B cell (primary cell): ENCODE data around the gene TET2. TPM values are rescaled to one million over a fixed set of nuclear protein-coding genes. Genes with fewer than 3 reads are reported as not detected.

Source experiments
- ATAC-seq: fragments of 200-7000 bp; cut with Tn5 transposase; one replicate; pipeline ENCODE4 v1.10.0; 2021; ENCODE audit warnings: low read depth, mild to moderate bottlenecking, moderate number of reproducible peaks, moderate library complexity
- CTCF ChIA-PET: fragments of 350-600 bp; sonication (Branson Sonifier 250); formaldehyde crosslinking; loops from one replicate; lab custom pipeline; 2021; ENCODE audit warnings: antibody characterized with exemption, inconsistent platforms; lab: Charles Lee
- POLR2A ChIA-PET: fragments of 350-600 bp; sonication (Branson Sonifier 250); formaldehyde crosslinking; loops from one replicate; lab custom pipeline; 2021; ENCODE audit warnings: antibody characterized with exemption; lab: Charles Lee
- DNase-seq: peaks from one replicate; pipeline ENCODE4 v3.0.0; 2013
- H2AFZ ChIP-seq: 2 replicates; pipeline ENCODE4 v1.6.1; 2012; ENCODE audit warnings: mild to moderate bottlenecking, low read depth, low read length; ENCODE audit not compliant: insufficient read depth, poor library complexity, severe bottlenecking
- H3K27ac ChIP-seq, 2 donors: 1 replicate in 1 of 2; 2 replicates in 1 of 2; pipeline ENCODE4 v1.5.1; 2012 to 2013; ENCODE audit warnings: low read length in 2 of 2, mild to moderate bottlenecking in 2 of 2, moderate library complexity in 1 of 2
- H3K27me3 ChIP-seq, 4 experiments: fragments of 200-600 bp in 1 of 4; sonication (generic) in 1 of 4; replicated peaks in 1 of 4; 1 replicate in 2 of 4; 2 replicates in 2 of 4; pipeline versions ENCODE4 v1.6.1 to v1.7.0; 2013 to 2016; ENCODE audit warnings: low read length in 3 of 4, mild to moderate bottlenecking in 2 of 4, mixed read lengths in 1 of 4, moderate library complexity in 1 of 4; ENCODE audit not compliant: insufficient read depth in 4 of 4, control insufficient read depth in 3 of 4; ENCODE audit errors: control extremely low read depth in 1 of 4
- H3K36me3 ChIP-seq, 2 experiments: replicated peaks in 1 of 2; 1 replicate in 1 of 2; 2 replicates in 1 of 2; pipeline versions ENCODE4 v1.6.1 to v1.7.1; 2013; ENCODE audit warnings: low read length in 1 of 2; ENCODE audit not compliant: insufficient read depth in 2 of 2, control insufficient read depth in 1 of 2; ENCODE audit errors: control extremely low read depth in 1 of 2, extremely low read depth in 1 of 2
- H3K4me1 ChIP-seq, 2 donors: fragments of 200-600 bp in 1 of 2; sonication (generic) in 1 of 2; 1 replicate in 1 of 2; 2 replicates in 1 of 2; pipeline versions ENCODE4 v1.5.1 to v1.6.1; 2013 to 2017; ENCODE audit warnings: low read length in 2 of 2; ENCODE audit not compliant: control insufficient read depth in 2 of 2, insufficient read depth in 2 of 2
- H3K4me2 ChIP-seq: replicated peaks from 2 replicates; pipeline ENCODE3; 2012; ENCODE audit warnings: mild to moderate bottlenecking, low read depth, low read length; ENCODE audit not compliant: poor library complexity, severe bottlenecking
- H3K4me3 ChIP-seq, 5 experiments: fragments of 200-600 bp in 1 of 5; sonication (generic) in 1 of 5; 1 replicate in 3 of 5; 2 replicates in 2 of 5; pipeline versions ENCODE4 v1.5.1 to v1.7.0; 2011 to 2016; ENCODE audit warnings: low read length in 4 of 5, mild to moderate bottlenecking in 4 of 5, low read depth in 2 of 5, control low read depth in 1 of 5, moderate library complexity in 1 of 5; ENCODE audit not compliant: insufficient read depth in 1 of 5; ENCODE audit errors: control extremely low read depth in 1 of 5, extremely low read depth in 1 of 5
- H3K79me2 ChIP-seq: fragments of 200-600 bp; sonication (generic); one replicate; pipeline ENCODE4 v1.6.0; 2016; ENCODE audit warnings: low read length; ENCODE audit not compliant: control insufficient read depth, insufficient read depth
- H3K9ac ChIP-seq: fragments of 200-600 bp; sonication (generic); 2 replicates; pipeline ENCODE4 v1.6.1; 2017; ENCODE audit warnings: mild to moderate bottlenecking, low read length, moderate library complexity
- H3K9me3 ChIP-seq, 3 donors: one replicate each; pipeline versions ENCODE4 v1.6.1 to v1.7.1; 2013; ENCODE audit warnings: low read length in 2 of 3; ENCODE audit not compliant: control insufficient read depth in 2 of 3, insufficient read depth in 1 of 3; ENCODE audit errors: control extremely low read depth in 1 of 3
- H4K20me1 ChIP-seq: 2 replicates; pipeline ENCODE4 v1.6.0; 2012; ENCODE audit warnings: mild to moderate bottlenecking, low read length; ENCODE audit not compliant: insufficient read depth, control insufficient read depth, poor library complexity, severe bottlenecking
- H3K27ac Mint-ChIP-seq: one replicate; pipeline ENCODE4 v1.8.0; 2021; ENCODE audit warnings: mixed read lengths
- H3K27me3 Mint-ChIP-seq: one replicate; pipeline ENCODE4 v1.8.0; 2021; ENCODE audit warnings: mixed read lengths
- H3K4me1 Mint-ChIP-seq: one replicate; pipeline ENCODE4 v1.8.0; 2021; ENCODE audit warnings: mixed read lengths
- H3K4me3 Mint-ChIP-seq: one replicate; pipeline ENCODE4 v1.8.0; 2021; ENCODE audit warnings: mixed read lengths
- H3K9me3 Mint-ChIP-seq: one replicate; pipeline ENCODE4 v1.8.0; 2022; ENCODE audit warnings: mixed read lengths; ENCODE audit not compliant: insufficient read depth
- CTCF ChIP-seq: fragments of 200-600 bp; IDR thresholded peaks from one replicate; pipeline ENCODE4 v1.8.0; 2022; ENCODE audit warnings: antibody characterized with exemption, mild to moderate bottlenecking
- EZH2 ChIP-seq: IDR thresholded peaks from 2 replicates; pipeline ENCODE4 v1.6.1; 2012; ENCODE audit warnings: borderline replicate concordance, low read depth, mild to moderate bottlenecking, moderate library complexity, low read length; ENCODE audit not compliant: insufficient read depth, poor library complexity, severe bottlenecking
- WGBS: methylation state at CpG from one replicate; pipeline ENCODE4 v1.1.5; 2013; ENCODE audit warnings: missing lambda C conversion rate; ENCODE audit not compliant: insufficient coverage; 5-methylcytosine and 5-hydroxymethylcytosine counted together
- intact Hi-C: fragments of 100-400 bp; cut with micrococcal nuclease; formaldehyde crosslinking; loops from one replicate; pipeline ENCODE4 v1.10.0; 2022
- polyA plus RNA-seq: library from polyadenylated mRNA; depleted of rRNA; stranded (reverse); fragments of >200 nt; gene quantifications from 2 replicates; pipeline ENCODE4 v1.2.3, GENCODE V29; 2012
- total RNA-seq, 2 donors: library from RNA; stranded (reverse); fragments of 120-200 nt in 1 of 2; gene quantifications; 1 replicate in 1 of 2; 2 replicates in 1 of 2; pipeline versions ENCODE4 v1.2.3 to v1.2.4, GENCODE V29; 2013 to 2022

TET2 gene
- total and polyA plus RNA-seq, 2 donors (not counting 1 experiment from before 2014, with no cell fraction given) = 7.1 to 56.8 TPM

DNA sequence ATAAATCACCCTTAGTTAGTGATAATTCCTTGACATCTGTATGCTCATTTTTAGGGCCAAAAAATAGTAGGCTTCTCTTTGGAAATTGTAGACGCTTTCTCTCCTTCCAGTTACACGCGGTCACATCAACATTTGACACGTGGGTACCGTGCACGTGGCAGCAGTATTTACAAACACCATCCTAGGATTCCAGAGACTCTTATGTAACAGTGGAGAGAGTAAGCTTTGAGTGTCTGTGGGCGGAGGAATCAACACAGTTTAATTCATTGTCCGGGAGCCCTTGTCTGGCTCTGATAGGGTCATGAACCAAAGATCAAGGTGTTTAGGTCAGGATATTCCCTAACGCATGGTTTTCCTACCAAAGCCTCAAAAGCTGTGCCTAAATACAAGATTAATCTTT is 12.2 kb downstream of the TET2 start:
- H3K9ac ChIP-seq = no peak overlapping the region
- 96% methylated on average over 3 of the region's 9 CpGs for WGBS
- H3K27me3 Mint-ChIP-seq = no peaks in the 10 kb centered on the region
- POLR2A ChIA-PET = no interaction called here
- H2AFZ ChIP-seq = no peak overlapping the region
- H4K20me1 ChIP-seq = peaks cover 42% of the 10 kb centered on the region
- H3K4me3 Mint-ChIP-seq = no peak overlapping the region
- no peak for ATAC-seq
- no peaks in the 10 kb centered on the region for H3K9me3 ChIP-seq
- CTCF ChIA-PET = no interaction called here
- no peak overlapping the region for H3K27ac Mint-ChIP-seq
- peaks cover 34% of the 10 kb centered on the region for H3K4me1 Mint-ChIP-seq
- peaks cover 91% of the 10 kb centered on the region for H3K79me2 ChIP-seq
- H3K27me3 ChIP-seq = no peaks in the 10 kb centered on the region
- intact Hi-C loops = no loop called here
- H3K27ac ChIP-seq = no peak overlapping the region
- H3K4me3 ChIP-seq = no peak overlapping the region
- H3K4me2 ChIP-seq = no peak overlapping the region
- H3K9me3 Mint-ChIP-seq = no peaks in the 10 kb centered on the region
- peaks cover 0 to under 1% of the 10 kb centered on the region in 2 experiments for H3K36me3 ChIP-seq
- H3K4me1 ChIP-seq = no peaks in the 10 kb centered on the region
- TF ChIP-seq CTCF (no peak), EZH2 (no peak)
- no peak for DNase-seq

- H3K9ac ChIP-seq = no peak overlapping the region
- H3K9me3 ChIP-seq = peaks cover 0 to 1% (median 0%) of the 10 kb centered on the region in 3 donors
- Mint-ChIP-seq H3K9me3 (no peaks in the 10 kb centered on the region), H3K4me3 (no peak overlapping the region), H3K27me3 (no peaks in the 10 kb centered on the region), H3K27ac (no peak overlapping the region), H3K4me1 (peaks cover 33% of the 10 kb centered on the region)
- peaks cover 26% of the 10 kb centered on the region for H4K20me1 ChIP-seq
- WGBS = 100% methylated on average over 1 of the region's 1 CpG
- peaks cover 74% of the 10 kb centered on the region for H3K79me2 ChIP-seq
- DNase-seq = no peak
- intact Hi-C loops = loop anchor here (5.0 kb wide), 1 partner anchor 35 kb away; no protein-coding TSS in a partner anchor
- ChIA-PET POLR2A (no interaction called here), CTCF (interaction anchor here (1.8 kb wide), 1 partner anchor 312 kb away, joined by 4 read pairs; the partner anchor contains the start of gene PPA2)
- no peak overlapping the region for H3K27ac ChIP-seq
- H2AFZ ChIP-seq = no peak overlapping the region
- ATAC-seq = no peak
- H3K4me1 ChIP-seq = peaks cover 0 to 7% of the 10 kb centered on the region in 2 donors
- TF ChIP-seq EZH2 (no peak), CTCF (no peak)
- H3K36me3 ChIP-seq = peaks cover 0 to 1% of the 10 kb centered on the region in 2 experiments
- H3K4me3 ChIP-seq = no peak overlapping the region
- no peaks in the 10 kb centered on the region for H3K27me3 ChIP-seq
- H3K4me2 ChIP-seq = no peak overlapping the region
Measured at GRCh38 chr4:105162123-105162796, 15.6 kb downstream of the TET2 start.
